Measurements from ENCODE around the gene ZP2. TPM values are rescaled to one million over a fixed set of nuclear protein-coding genes. Genes with fewer than 3 reads are reported as not detected.
"Not testable (repeated sequence)": the region's sequence is repeated elsewhere in the genome, so short reads cannot be mapped to it uniquely, and the experiment has no call there.

Gene ZP2
- total and polyA plus RNA-seq, 10 donors = not detected

DNA sequence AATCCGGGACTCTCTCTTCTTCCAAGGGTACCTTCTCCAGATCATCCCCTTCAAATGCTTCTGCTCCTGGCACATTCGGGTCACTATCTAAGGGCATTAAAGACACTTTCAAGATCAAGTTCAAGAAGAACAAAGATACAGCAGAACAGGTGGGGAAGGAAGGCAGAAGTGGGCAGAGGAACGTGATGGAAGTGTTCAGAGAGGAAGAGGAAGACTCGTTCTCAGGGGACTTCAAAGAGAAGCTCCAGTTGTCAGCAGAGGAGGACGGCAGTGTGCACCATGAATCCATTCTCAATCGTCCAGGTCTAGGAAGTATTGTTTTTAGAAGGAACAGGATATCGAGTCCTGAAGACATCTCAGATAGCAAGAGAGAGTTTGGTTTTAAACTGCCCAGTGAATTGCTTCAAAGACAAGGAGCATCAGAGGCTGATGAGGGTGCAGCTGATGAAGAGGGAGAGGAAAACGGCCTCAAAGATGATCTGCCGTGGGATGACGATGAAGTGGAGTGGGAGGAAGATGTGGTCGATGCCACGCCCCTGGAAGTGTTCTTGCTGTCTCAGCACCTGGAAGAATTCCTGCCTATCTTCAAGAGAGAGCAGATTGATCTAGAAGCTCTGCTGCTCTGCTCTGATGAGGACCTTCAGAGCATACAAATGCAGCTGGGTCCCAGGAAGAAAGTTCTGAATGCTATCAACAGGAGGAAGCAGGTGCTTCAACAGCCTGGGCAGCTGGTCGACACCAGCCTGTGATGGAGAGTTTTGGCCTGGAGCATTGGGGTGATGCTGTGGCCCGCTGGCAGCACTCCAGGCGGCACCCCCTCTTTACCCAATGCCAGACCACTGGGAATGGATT, 38.9 kb upstream of the ZP2 start:
- TF ChIP-seq, protein P1, sequence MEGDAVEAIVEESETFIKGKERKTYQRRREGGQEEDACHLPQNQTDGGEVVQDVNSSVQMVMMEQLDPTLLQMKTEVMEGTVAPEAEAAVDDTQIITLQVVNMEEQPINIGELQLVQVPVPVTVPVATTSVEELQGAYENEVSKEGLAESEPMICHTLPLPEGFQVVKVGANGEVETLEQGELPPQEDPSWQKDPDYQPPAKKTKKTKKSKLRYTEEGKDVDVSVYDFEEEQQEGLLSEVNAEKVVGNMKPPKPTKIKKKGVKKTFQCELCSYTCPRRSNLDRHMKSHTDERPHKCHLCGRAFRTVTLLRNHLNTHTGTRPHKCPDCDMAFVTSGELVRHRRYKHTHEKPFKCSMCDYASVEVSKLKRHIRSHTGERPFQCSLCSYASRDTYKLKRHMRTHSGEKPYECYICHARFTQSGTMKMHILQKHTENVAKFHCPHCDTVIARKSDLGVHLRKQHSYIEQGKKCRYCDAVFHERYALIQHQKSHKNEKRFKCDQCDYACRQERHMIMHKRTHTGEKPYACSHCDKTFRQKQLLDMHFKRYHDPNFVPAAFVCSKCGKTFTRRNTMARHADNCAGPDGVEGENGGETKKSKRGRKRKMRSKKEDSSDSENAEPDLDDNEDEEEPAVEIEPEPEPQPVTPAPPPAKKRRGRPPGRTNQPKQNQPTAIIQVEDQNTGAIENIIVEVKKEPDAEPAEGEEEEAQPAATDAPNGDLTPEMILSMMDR (IDR thresholded peaks at IDR 0.05 in 8 of 11, conservative IDR thresholded peaks at IDR 0.05 in 3 of 11) = no peak
- TF ChIP-seq POLR2A (IDR thresholded peaks at IDR 0.05) = no peak
- TF ChIP-seq POLR2AphosphoS5 (IDR thresholded peaks at IDR 0.05) = no peak
- Histone ChIP-seq H3K27me3 (replicated peaks in 1 of 7) (peaks cover 0 to 31% (median 0%) of the 10 kb centered on the region in 7 donors), H3K4me1 (no peaks in the 10 kb centered on the region), H3K4me3 (no peak overlapping the region), H3K9me3 (no peaks in the 10 kb centered on the region), H3K27ac (no peak overlapping the region), H3K36me3 (no peaks in the 10 kb centered on the region)
- intact Hi-C loops (cut with DNase I; ENCODE audit: low total_unique reads) = no loop called here
- 55 to 67% (median 65%) methylated on average over 14 to 15 of the region's 15 CpGs for WGBS, 5 donors
- DNase-seq = no peak

DNA sequence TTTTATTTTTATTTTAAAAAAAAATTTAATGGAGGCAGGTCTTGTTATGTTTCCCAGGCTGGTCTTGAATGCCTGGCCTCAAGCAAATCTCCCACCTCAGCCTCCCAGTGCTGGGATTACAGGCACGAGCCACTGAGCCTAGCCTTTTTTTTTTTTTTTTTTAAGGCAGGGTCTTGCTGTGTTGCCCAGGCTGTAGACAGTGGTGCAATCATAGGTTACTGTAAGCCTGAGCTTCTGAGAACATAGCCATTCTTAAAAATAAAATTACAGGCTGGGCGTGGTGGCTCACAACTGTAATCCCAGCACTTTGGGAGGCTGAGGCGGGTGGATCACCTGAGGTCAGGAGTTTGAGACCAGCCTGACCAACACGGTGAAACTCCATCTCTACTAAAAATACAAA, 36.8 kb upstream of the ZP2 start:
- DNase-seq; H3K4me3 ChIP-seq; H3K4me1 ChIP-seq; H3K27ac ChIP-seq; H3K36me3 ChIP-seq; H3K9me3 ChIP-seq; intact Hi-C loops (cut with DNase I; ENCODE audit: low total_unique reads): not testable (repeated sequence)
- H3K27me3 ChIP-seq (replicated peaks in 1 of 7) = peaks cover 0 to 31% (median 0%) of the 10 kb centered on the region in 7 donors
- WGBS, 5 donors = 83 to 88% (median 84%) methylated on average over 4 of the region's 4 CpGs

DNA sequence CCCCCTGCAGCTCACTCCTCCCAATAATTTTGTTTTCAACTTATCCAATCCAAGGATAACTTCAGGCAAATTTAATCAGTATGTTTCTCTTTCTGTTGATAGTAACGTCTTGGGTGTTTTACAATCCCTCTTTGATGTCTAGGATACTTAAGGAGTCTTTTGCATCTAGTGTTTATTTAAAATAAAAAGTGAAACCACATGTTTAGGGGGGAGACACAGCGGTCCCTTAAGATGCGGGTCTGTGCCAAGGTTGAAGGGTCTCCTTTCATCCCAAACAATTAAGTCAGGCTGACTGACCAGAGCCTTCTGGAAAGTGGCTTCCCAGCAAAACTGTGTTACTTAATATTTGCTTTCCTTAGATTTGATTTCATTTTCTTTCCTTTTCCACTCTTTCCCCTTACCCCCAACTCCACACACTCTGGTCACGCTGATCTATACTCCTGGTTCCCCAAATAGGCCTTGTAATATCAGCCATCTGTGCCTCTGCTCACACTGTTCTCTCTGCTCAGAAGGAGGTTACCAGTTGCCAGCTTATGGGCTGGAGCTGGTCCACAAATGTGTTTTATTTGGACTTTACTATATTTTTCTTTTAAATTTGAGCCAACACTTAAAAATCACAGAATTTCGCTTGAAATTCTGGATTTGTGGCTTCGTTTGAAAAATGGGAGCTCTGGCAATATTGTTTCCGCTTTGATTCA, 33.3 kb upstream of the ZP2 start:
- intact Hi-C loops (cut with DNase I; ENCODE audit: low total_unique reads) = no loop called here
- Histone ChIP-seq H3K27me3 (replicated peaks in 1 of 7) (peaks cover 0 to 16% (median 0%) of the 10 kb centered on the region in 7 donors), H3K9me3 (no peaks in the 10 kb centered on the region), H3K4me1 (no peaks in the 10 kb centered on the region), H3K4me3 (no peak overlapping the region), H3K27ac (no peak overlapping the region), H3K36me3 (no peaks in the 10 kb centered on the region)
- no peak for DNase-seq
- TF ChIP-seq, protein P1 (IDR thresholded peaks at IDR 0.05 in 8 of 11, conservative IDR thresholded peaks at IDR 0.05 in 3 of 11) = no peak
- TF ChIP-seq POLR2A (IDR thresholded peaks at IDR 0.05) = no peak
- TF ChIP-seq POLR2AphosphoS5 (IDR thresholded peaks at IDR 0.05) = no peak
- 58 to 83% (median 81%) methylated on average over 7 of the region's 7 CpGs for WGBS, 5 donors

DNA sequence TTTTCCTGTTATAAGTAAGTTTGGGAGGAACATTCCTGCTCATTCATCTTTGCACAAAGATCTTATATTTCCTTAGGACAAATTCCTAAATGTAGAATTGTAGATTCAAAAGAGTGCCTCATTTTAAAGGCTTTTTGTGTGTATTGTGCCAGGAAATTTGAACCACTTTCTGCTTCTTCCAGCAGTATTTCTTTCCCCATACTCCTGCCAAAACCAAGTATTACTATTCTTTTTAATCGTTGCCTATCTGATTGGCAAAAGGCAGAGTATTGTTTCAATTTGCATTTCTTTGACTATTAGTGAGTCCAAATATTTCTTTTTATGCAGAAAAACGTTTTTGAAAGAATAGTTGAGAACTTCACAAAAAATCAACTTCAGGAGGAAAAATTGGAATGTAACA, 31.4 kb upstream of the ZP2 start:
- no peaks in the 10 kb centered on the region for H3K4me1 ChIP-seq
- no peak overlapping the region for H3K4me3 ChIP-seq
- no peak for DNase-seq
- H3K27ac ChIP-seq = no peak overlapping the region
- no peaks in the 10 kb centered on the region for H3K9me3 ChIP-seq
- TF ChIP-seq POLR2A (IDR thresholded peaks at IDR 0.05) (no peak), POLR2AphosphoS5 (IDR thresholded peaks at IDR 0.05) (no peak)
- TF ChIP-seq, protein P1 (IDR thresholded peaks at IDR 0.05 in 8 of 11, conservative IDR thresholded peaks at IDR 0.05 in 3 of 11) = no peak
- H3K27me3 ChIP-seq (replicated peaks in 1 of 7) = peaks cover 0 to 6% (median 0%) of the 10 kb centered on the region in 7 donors
- 46 to 53% (median 50%) methylated on average over 2 of the region's 2 CpGs for WGBS, 5 donors
- intact Hi-C loops (cut with DNase I; ENCODE audit: low total_unique reads) = no loop called here
- H3K36me3 ChIP-seq = no peaks in the 10 kb centered on the region
